NCI-H524 treated with DMSO at 0.1 percent for 48 hours (cell line): ENCODE data around the gene PM20D2.

ENCODE experiments used
- DNase-seq: peaks from one replicate; lab custom pipeline; 2025; lab: John Stamatoyannopoulos, UW

PM20D2 gene

GRCh38 chr6:89204096-89204495, 58.2 kb downstream of the PM20D2 start:
- peak; percentile 25 for DNase-seq

- DNase-seq = no peak
Measured at GRCh38 chr6:89205819-89206218, 60.0 kb downstream of the PM20D2 start.

GRCh38 chr6:89208551-89208950, 62.7 kb downstream of the PM20D2 start:
- DNase-seq = no peak

- no peak for DNase-seq
Measured at GRCh38 chr6:89209457-89209856, 63.6 kb downstream of the PM20D2 start.

GRCh38 chr6:89212472-89212871, 66.6 kb downstream of the PM20D2 start:
- no peak for DNase-seq

- no peak for DNase-seq
Measured at GRCh38 chr6:89214197-89214596, 68.3 kb downstream of the PM20D2 start.
